ENCODE results near the gene MRGPRX4. TPM values are rescaled to one million over a fixed set of nuclear protein-coding genes. Genes with fewer than 3 reads are reported as not detected.

The MRGPRX4 gene
- total and polyA plus RNA-seq, 2 of the 4 experiments (the other 2 are of a cell fraction), result 0.05 TPM; not detected in 1

GRCh38 chr11:18145025-18145424, 27.6 kb upstream of the MRGPRX4 start:
- no peak overlapping the region for H3K14ac ChIP-seq (replicated peaks; ENCODE audit: low read depth, low read length)
- ChIA-PET POLR2A (ENCODE audit: unreplicated experiment) (no interaction called here), CTCF (no interaction called here)
- H3K79me1 ChIP-seq (ENCODE audit: low read depth in 1 of 2, low read length in 2 of 2), result no peaks in the 10 kb centered on the region
- H3K56ac ChIP-seq (ENCODE audit: extremely low read depth, insufficient read depth, low read length), result no peak overlapping the region
- dilution Hi-C loops (cut with HindIII; ENCODE audit: low sequenced_read_pairs, unreplicated experiment), result no loop called here
- no peak overlapping the region for H2BK5ac ChIP-seq (ENCODE audit: low read depth, low read length, poor library complexity, severe bottlenecking)
- in situ Hi-C loops (cut with MboI; ENCODE audit: low sequenced_read_pairs), result no loop called here
- no peak overlapping the region for H3K4me2 ChIP-seq (ENCODE audit: low read depth, low read length)
- no peaks in the 10 kb centered on the region for H3K4me1 ChIP-seq (ENCODE audit: control insufficient read depth, insufficient read depth, low read length)
- intact Hi-C loops (cut with micrococcal nuclease), result loop anchor here (2.0 kb wide), 1 partner anchor 152 kb away; no protein-coding TSS in a partner anchor
- no peak overlapping the region for H3K23ac ChIP-seq (ENCODE audit: low read depth, low read length)
- no peak overlapping the region for H2AK9ac ChIP-seq (replicated peaks; ENCODE audit: low read depth, low read length, poor library complexity)
- no peak overlapping the region for H2AFZ ChIP-seq (replicated peaks; ENCODE audit: low read length, poor library complexity)
- H3K4me3 ChIP-seq (ENCODE audit: insufficient read depth, low read depth, low read length), result no peak overlapping the region
- H3K9me1 ChIP-seq (ENCODE audit: insufficient read depth, low read length), result no peaks in the 10 kb centered on the region
- ATAC-seq (ENCODE audit: low read depth) (no peak), DNase-seq (no peak)
- no peak overlapping the region for H4K91ac ChIP-seq (ENCODE audit: insufficient read depth, low read depth, low read length)
- H3K27me3 ChIP-seq (ENCODE audit: control insufficient read depth, insufficient read depth, low read length), result no peaks in the 10 kb centered on the region
- 80% methylated on average over 2 of the region's 2 CpGs; no CpG with 5 or more reads in 1 of the 2 experiments for WGBS, 2 experiments (ENCODE audit: extremely low coverage in 2 of 2, insufficient read length in 1 of 2)
- H2BK15ac ChIP-seq (ENCODE audit: low read depth, low read length), result no peak overlapping the region
- no peak for TF ChIP-seq SMC3 (IDR thresholded peaks at IDR 0.05; ENCODE audit: low read depth, low read length)
- no peak; the same call in 1 of the 2 replicates for TF ChIP-seq CTCF (conservative IDR thresholded peaks at IDR 0.05; ENCODE audit: low read depth, low read length)
- no peak for TF ChIP-seq CEBPB (IDR thresholded peaks at IDR 0.05; ENCODE audit: low read depth, low read length)
- TF ChIP-seq MAZ (IDR thresholded peaks at IDR 0.05; ENCODE audit: borderline replicate concordance, low read depth, low read length), result no peak
- no peak for TF ChIP-seq MAFK (IDR thresholded peaks at IDR 0.05; ENCODE audit: low read depth, low read length)
- no peak for TF ChIP-seq FOS (IDR thresholded peaks at IDR 0.05; ENCODE audit: low read depth, low read length)
- TF ChIP-seq MXI1 (IDR thresholded peaks at IDR 0.05; ENCODE audit: borderline replicate concordance, low read depth, low read length), result no peak
- TF ChIP-seq RFX5 (IDR thresholded peaks at IDR 0.05; ENCODE audit: low read depth, low read length), result no peak
- no peaks in the 10 kb centered on the region for H3K36me3 ChIP-seq (ENCODE audit: control insufficient read depth, insufficient read depth, low read length)
- no peak overlapping the region for H3K4ac ChIP-seq (ENCODE audit: low read depth, low read length)
- no TSS peak for BruUV-seq (replicated peaks)
- H2BK20ac ChIP-seq (ENCODE audit: low read depth, low read length), result no peak overlapping the region
- no peak overlapping the region for H2BK120ac ChIP-seq (ENCODE audit: low read depth, low read length)
- no peak overlapping the region for H3K27ac ChIP-seq (ENCODE audit: insufficient read depth, low read length)
- H3K9me3 ChIP-seq (ENCODE audit: control insufficient read depth, insufficient read depth, low read length), result no peaks in the 10 kb centered on the region
- H3K18ac ChIP-seq (ENCODE audit: low read depth, low read length), result no peak overlapping the region
- no peaks in the 10 kb centered on the region for H4K20me1 ChIP-seq (ENCODE audit: insufficient read depth, low read length)
- H2AK5ac ChIP-seq (ENCODE audit: low read depth, low read length), result no peak overlapping the region
- H4K8ac ChIP-seq (ENCODE audit: low read depth in 2 of 2, low read length in 2 of 2), result no peak overlapping the region
- H3K9ac ChIP-seq (ENCODE audit: low read depth, low read length), result no peak overlapping the region
- H4K5ac ChIP-seq (ENCODE audit: low read depth, low read length), result no peak overlapping the region
